HCT116 (cell line): ENCODE measurements around the gene WASHC3.

ENCODE experiments used
- CTCF ChIP-seq, 3 experiments: fragments of 200-600 bp in 1 of 3; sonication (generic) in 1 of 3; IDR thresholded peaks in 2 of 3; conservative IDR thresholded peaks in 1 of 3; 2 replicates each; pipeline ENCODE4 v1.5.1; 2012 to 2017; ENCODE audit warnings: low read depth in 2 of 3, low read length in 2 of 3, antibody characterized with exemption in 1 of 3, borderline replicate concordance in 1 of 3, control low read depth in 1 of 3, mild to moderate bottlenecking in 1 of 3, mixed read lengths in 1 of 3, mixed run types in 1 of 3, moderate library complexity in 1 of 3; ENCODE audit not compliant: insufficient read depth in 1 of 3
- EGR1 ChIP-seq: IDR thresholded peaks from 2 replicates; pipeline ENCODE4 v1.6.1; 2012; ENCODE audit warnings: low read depth
- EZH2 ChIP-seq: fragments of 200-600 bp; sonication (generic); IDR thresholded peaks from 2 replicates; pipeline ENCODE4 v1.6.1; 2017; ENCODE audit warnings: antibody characterized with exemption, mixed run types
- MAX ChIP-seq: IDR thresholded peaks from 2 replicates; pipeline ENCODE4 v1.6.1; 2012
- POLR2AphosphoS5 ChIP-seq: IDR thresholded peaks from 2 replicates; pipeline ENCODE4 v1.6.1; 2011; ENCODE audit warnings: mild to moderate bottlenecking, low read depth, low read length, moderate library complexity
- REST ChIP-seq: IDR thresholded peaks from 2 replicates; pipeline ENCODE4 v1.6.1; 2012; ENCODE audit warnings: low read depth
- YY1 ChIP-seq: IDR thresholded peaks from 2 replicates; pipeline ENCODE4 v1.6.1; 2011; ENCODE audit warnings: low read length, low read depth, moderate library complexity, mild to moderate bottlenecking; ENCODE audit not compliant: insufficient replicate concordance; ENCODE audit errors: extremely low read depth

GRCh38 chr12:102050660-102051430 is 10.9 kb downstream of the WASHC3 start:
- no peak for TF ChIP-seq CTCF (IDR thresholded peaks at IDR 0.05 in 2 of 3, conservative IDR thresholded peaks at IDR 0.05 in 1 of 3; ENCODE audit: borderline replicate concordance in 1 of 3, insufficient read depth in 1 of 3, low read depth in 2 of 3, low read length in 2 of 3)
- no peak for TF ChIP-seq EGR1
- no peak for TF ChIP-seq REST
- TF ChIP-seq POLR2AphosphoS5: no peak
- no peak for TF ChIP-seq MAX
- no peak for TF ChIP-seq YY1
- TF ChIP-seq EZH2: no peak
